ENCODE results near the gene WWOX. TPM values are rescaled to one million over a fixed set of nuclear protein-coding genes. Genes with fewer than 3 reads are reported as not detected.

The WWOX gene
- total and polyA plus RNA-seq, 2 of the 4 experiments (the other 2 are of a cell fraction), result 2.7 to 5.4 TPM

DNA sequence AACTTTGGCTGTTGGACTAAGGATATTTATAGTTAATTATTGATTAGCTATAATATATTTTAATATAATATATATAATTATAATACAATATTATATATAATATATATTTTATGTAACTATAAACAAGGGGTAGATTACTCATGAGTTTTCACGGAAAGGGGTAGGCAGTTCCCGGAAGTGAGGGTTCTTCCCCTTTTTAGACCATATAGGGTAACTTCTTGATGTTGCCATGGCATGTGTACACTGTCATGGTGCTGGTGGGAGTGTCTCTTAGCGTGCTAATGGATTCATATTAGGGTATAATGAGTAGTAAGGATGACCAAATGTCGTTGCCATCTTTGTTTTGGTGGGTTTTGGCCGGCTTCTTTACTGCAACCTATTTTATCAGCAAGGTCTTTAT lies 315.6 kb downstream of the WWOX start:
- DNase-seq (no peak), ATAC-seq (ENCODE audit: low read depth) (no peak)
- ChIA-PET CTCF (no interaction called here), POLR2A (ENCODE audit: unreplicated experiment) (no interaction called here)
- Histone ChIP-seq H3K4me1 (ENCODE audit: control insufficient read depth, insufficient read depth, low read length) (no peaks in the 10 kb centered on the region), H3K23ac (ENCODE audit: low read depth, low read length) (no peak overlapping the region), H2BK15ac (ENCODE audit: low read depth, low read length) (no peak overlapping the region), H2BK20ac (ENCODE audit: low read depth, low read length) (no peak overlapping the region), H3K56ac (ENCODE audit: extremely low read depth, insufficient read depth, low read length) (no peak overlapping the region), H2BK5ac (ENCODE audit: low read depth, low read length, poor library complexity, severe bottlenecking) (no peak overlapping the region), H2AFZ (replicated peaks; ENCODE audit: low read length, poor library complexity) (no peak overlapping the region), H3K36me3 (ENCODE audit: control insufficient read depth, insufficient read depth, low read length) (no peaks in the 10 kb centered on the region), H4K5ac (ENCODE audit: low read depth, low read length) (no peak overlapping the region), H3K9me1 (ENCODE audit: insufficient read depth, low read length) (no peaks in the 10 kb centered on the region), H3K18ac (ENCODE audit: low read depth, low read length) (no peak overlapping the region), H3K4me2 (ENCODE audit: low read depth, low read length) (no peak overlapping the region), H3K27ac (ENCODE audit: insufficient read depth, low read length) (no peak overlapping the region), H2AK5ac (ENCODE audit: low read depth, low read length) (no peak overlapping the region), H3K9me3 (ENCODE audit: control insufficient read depth, insufficient read depth, low read length) (peaks cover 12% of the 10 kb centered on the region), H2AK9ac (replicated peaks; ENCODE audit: low read depth, low read length, poor library complexity) (no peak overlapping the region), H2BK120ac (ENCODE audit: low read depth, low read length) (no peak overlapping the region), H3K9ac (ENCODE audit: low read depth, low read length) (no peak overlapping the region), H4K20me1 (ENCODE audit: insufficient read depth, low read length) (no peaks in the 10 kb centered on the region), H4K8ac (ENCODE audit: low read depth in 2 of 2, low read length in 2 of 2) (no peak overlapping the region), H3K14ac (replicated peaks; ENCODE audit: low read depth, low read length) (no peak overlapping the region), H3K79me1 (ENCODE audit: low read depth in 1 of 2, low read length in 2 of 2) (no peaks in the 10 kb centered on the region), H3K27me3 (ENCODE audit: control insufficient read depth, insufficient read depth, low read length) (no peaks in the 10 kb centered on the region), H3K4ac (ENCODE audit: low read depth, low read length) (no peak overlapping the region), H4K91ac (ENCODE audit: insufficient read depth, low read depth, low read length) (no peak overlapping the region), H3K4me3 (ENCODE audit: insufficient read depth, low read depth, low read length) (no peak overlapping the region)
- WGBS, 2 experiments (ENCODE audit: extremely low coverage in 2 of 2, insufficient read length in 1 of 2), result no CpG with 5 or more reads among the region's 5 CpGs
- no TSS peak for BruUV-seq (replicated peaks)
- dilution Hi-C loops (cut with HindIII; ENCODE audit: low sequenced_read_pairs, unreplicated experiment) (no loop called here), in situ Hi-C loops (cut with MboI; ENCODE audit: low sequenced_read_pairs) (no loop called here), intact Hi-C loops (cut with micrococcal nuclease) (no loop called here)
- TF ChIP-seq RCOR1 (IDR thresholded peaks at IDR 0.05; ENCODE audit: insufficient replicate concordance, low read length), result no peak
- TF ChIP-seq CHD1 (IDR thresholded peaks at IDR 0.05; ENCODE audit: low read depth, low read length), result no peak
- TF ChIP-seq NFE2L2 (IDR thresholded peaks at IDR 0.05; ENCODE audit: low read depth, low read length), result no peak
- TF ChIP-seq POLR2A (IDR thresholded peaks at IDR 0.05; ENCODE audit: low read depth, low read length), result no peak
- TF ChIP-seq MXI1 (IDR thresholded peaks at IDR 0.05; ENCODE audit: borderline replicate concordance, low read depth, low read length), result no peak
- no peak for TF ChIP-seq RAD21 (IDR thresholded peaks at IDR 0.05; ENCODE audit: low read length)
